CD14-positive monocyte (primary cell): Measurements from ENCODE around the gene MS4A7. TPM values are rescaled to one million over a fixed set of nuclear protein-coding genes. Genes with fewer than 3 reads are reported as not detected.

Experiments
- DNase-seq, 3 donors: peaks; one replicate each; pipeline ENCODE4 v3.0.0-alpha.2; 2011 to 2022
- H2AFZ ChIP-seq: 2 replicates; pipeline ENCODE4 v1.6.0; 2012; ENCODE audit warnings: mild to moderate bottlenecking, low read depth, low read length, inconsistent platforms; ENCODE audit not compliant: insufficient read depth, poor library complexity, severe bottlenecking
- H3K27ac ChIP-seq, 2 donors: 1 replicate in 1 of 2; 2 replicates in 1 of 2; pipeline ENCODE4 v1.5.1; 2012 to 2013; ENCODE audit warnings: low read length in 2 of 2, control low read depth in 1 of 2, inconsistent platforms in 1 of 2, low read depth in 1 of 2, mild to moderate bottlenecking in 1 of 2
- H3K27me3 ChIP-seq, 2 donors: one replicate each; pipeline versions ENCODE4 v1.6.0 to v1.6.1; 2011 to 2013; ENCODE audit warnings: low read length in 2 of 2; ENCODE audit not compliant: control insufficient read depth in 2 of 2, insufficient read depth in 2 of 2
- H3K36me3 ChIP-seq, 2 donors: replicated peaks in 1 of 2; 1 replicate in 1 of 2; 2 replicates in 1 of 2; pipeline versions ENCODE4 v1.5.1 to v1.6.1; 2012 to 2013; ENCODE audit warnings: low read length in 2 of 2, control low read depth in 1 of 2, inconsistent platforms in 1 of 2, mild to moderate bottlenecking in 1 of 2; ENCODE audit not compliant: insufficient read depth in 2 of 2, control insufficient read depth in 1 of 2
- H3K4me1 ChIP-seq, 2 donors: 1 replicate in 1 of 2; 2 replicates in 1 of 2; pipeline versions ENCODE4 v1.5.1 to v1.6.1; 2012 to 2013; ENCODE audit warnings: low read length in 2 of 2, control low read depth in 1 of 2, inconsistent platforms in 1 of 2, mild to moderate bottlenecking in 1 of 2, moderate library complexity in 1 of 2; ENCODE audit not compliant: insufficient read depth in 2 of 2, control insufficient read depth in 1 of 2
- H3K4me2 ChIP-seq: replicated peaks from 2 replicates; pipeline ENCODE3; 2012; ENCODE audit warnings: low read length, moderate library complexity, mild to moderate bottlenecking; ENCODE audit not compliant: poor library complexity, severe bottlenecking; ENCODE audit errors: extremely low read depth
- H3K4me3 ChIP-seq, 3 experiments: fragments of 200-600 bp in 1 of 3; sonication (generic) in 1 of 3; replicated peaks in 1 of 3; 1 replicate in 2 of 3; 2 replicates in 1 of 3; pipeline ENCODE4 v1.5.1; 2011 to 2013; ENCODE audit warnings: low read length in 3 of 3, mild to moderate bottlenecking in 3 of 3, control low read depth in 2 of 3, low read depth in 2 of 3, inconsistent platforms in 1 of 3, moderate library complexity in 1 of 3
- H3K79me2 ChIP-seq: 2 replicates; pipeline ENCODE4 v1.6.0; 2012; ENCODE audit warnings: mild to moderate bottlenecking, control low read depth, inconsistent platforms, low read length, moderate library complexity; ENCODE audit not compliant: insufficient read depth
- H3K9ac ChIP-seq: 2 replicates; pipeline ENCODE4 v1.6.0; 2017; ENCODE audit warnings: low read length, mild to moderate bottlenecking; ENCODE audit not compliant: insufficient read depth, poor library complexity, severe bottlenecking
- H3K9me3 ChIP-seq, 2 donors: replicated peaks in 1 of 2; 1 replicate in 1 of 2; 2 replicates in 1 of 2; pipeline versions ENCODE4 v1.5.1 to v1.6.1; 2012 to 2013; ENCODE audit warnings: low read length in 2 of 2, control low read depth in 1 of 2; ENCODE audit not compliant: control insufficient read depth in 1 of 2, insufficient read depth in 1 of 2
- H4K20me1 ChIP-seq: 2 replicates; pipeline ENCODE4 v1.6.0; 2012; ENCODE audit warnings: mild to moderate bottlenecking, low read length, control low read depth, moderate library complexity; ENCODE audit not compliant: insufficient read depth
- H3K27ac Mint-ChIP-seq, 7 donors: one replicate each; pipeline ENCODE4 v1.8.0; 2020; ENCODE audit warnings: mild to moderate bottlenecking in 7 of 7, mixed read lengths in 7 of 7, moderate library complexity in 6 of 7, inconsistent platforms in 2 of 7
- H3K27me3 Mint-ChIP-seq, 3 donors: one replicate each; pipeline ENCODE4 v1.8.0; 2021 to 2022; ENCODE audit warnings: low read depth in 3 of 3, mild to moderate bottlenecking in 3 of 3, mixed read lengths in 3 of 3, moderate library complexity in 3 of 3, inconsistent platforms in 1 of 3
- H3K36me3 Mint-ChIP-seq, 2 donors: one replicate each; pipeline ENCODE4 v1.8.0; 2020; ENCODE audit warnings: mixed read lengths in 2 of 2, inconsistent platforms in 1 of 2, mild to moderate bottlenecking in 1 of 2
- H3K4me1 Mint-ChIP-seq: one replicate; pipeline ENCODE4 v1.8.0; 2020; ENCODE audit warnings: mild to moderate bottlenecking, mixed read lengths
- H3K4me3 Mint-ChIP-seq, 2 donors: one replicate each; pipeline ENCODE4 v1.8.0; 2020; ENCODE audit warnings: mild to moderate bottlenecking in 2 of 2, mixed read lengths in 2 of 2, moderate library complexity in 1 of 2
- H3K9me3 Mint-ChIP-seq, 7 donors: one replicate each; pipeline ENCODE4 v1.8.0; 2020 to 2022; ENCODE audit warnings: mixed read lengths in 7 of 7, mild to moderate bottlenecking in 6 of 7, moderate library complexity in 6 of 7, inconsistent platforms in 2 of 7
- CTCF ChIP-seq: fragments of 200-600 bp; IDR thresholded peaks from one replicate; pipeline ENCODE4 v1.8.0; 2022; ENCODE audit warnings: antibody characterized with exemption, mild to moderate bottlenecking
- WGBS: methylation state at CpG from one replicate; pipeline ENCODE4 v1.1.5; 2013; ENCODE audit warnings: missing lambda C conversion rate; ENCODE audit not compliant: insufficient coverage; 5-methylcytosine and 5-hydroxymethylcytosine counted together
- intact Hi-C, 2 donors: fragments of 100-400 bp; cut with micrococcal nuclease; formaldehyde crosslinking; loops; one replicate each; pipeline versions ENCODE4 v1.15.0 to v1.15.1; 2023
- polyA plus RNA-seq, 3 donors: library from polyadenylated mRNA; depleted of rRNA in 1 of 3; unstranded in 2 of 3; stranded (reverse) in 1 of 3; fragments of 300-500 nt in 2 of 3; fragments of >200 nt in 1 of 3; fragmentation: Illumina TruSeq in 2 of 3; gene quantifications; 1 replicate in 2 of 3; 2 replicates in 1 of 3; pipeline ENCODE4 v1.2.3, GENCODE V29; 2012 to 2021

Gene MS4A7
- polyA plus RNA-seq, 3 donors: 181 to 596 (median 504) TPM

GRCh38 chr11:60422609-60423008 lies 44.3 kb downstream of the MS4A7 start:
- Histone ChIP-seq H3K27me3 (no peaks in the 10 kb centered on the region), H3K9ac (no peak overlapping the region), H2AFZ (no peak overlapping the region), H3K4me3 (no peak overlapping the region), H3K79me2 (no peaks in the 10 kb centered on the region), H3K4me1 (no peaks in the 10 kb centered on the region), H3K4me2 (no peak overlapping the region), H3K9me3 (peaks cover 5 to 7% of the 10 kb centered on the region in 2 donors), H4K20me1 (no peaks in the 10 kb centered on the region), H3K36me3 (no peaks in the 10 kb centered on the region), H3K27ac (no peak overlapping the region)
- Mint-ChIP-seq H3K9me3 (peaks cover 5 to 17% (median 8%) of the 10 kb centered on the region in 7 donors), H3K27me3 (peaks cover 0 to 1% (median 0%) of the 10 kb centered on the region in 3 donors), H3K4me1 (peaks cover 8% of the 10 kb centered on the region), H3K36me3 (peaks cover 0 to 3% of the 10 kb centered on the region in 2 donors), H3K4me3 (no peak overlapping the region), H3K27ac (no peak overlapping the region)
- no CpG with 5 or more reads among the region's 1 CpG for WGBS
- intact Hi-C loops: no loop called here
- TF ChIP-seq CTCF: no peak
- DNase-seq: no peak

GRCh38 chr11:60428517-60428916 lies 50.2 kb downstream of the MS4A7 start:
- H3K36me3 ChIP-seq: no peaks in the 10 kb centered on the region
- no peak overlapping the region for H3K27ac ChIP-seq
- H3K4me3 Mint-ChIP-seq: no peak overlapping the region
- peaks cover 0 to 2% of the 10 kb centered on the region in 2 donors for H3K27me3 ChIP-seq
- no peak for TF ChIP-seq CTCF
- peak in 1 of 3 donors; percentile 7 for DNase-seq
- H3K27ac Mint-ChIP-seq: peak overlapping the region in 1 of 7 donors; percentile 25
- intact Hi-C loops: no loop called here
- H4K20me1 ChIP-seq: no peaks in the 10 kb centered on the region
- H3K79me2 ChIP-seq: no peaks in the 10 kb centered on the region
- no peaks in the 10 kb centered on the region for H3K9me3 ChIP-seq
- H3K9me3 Mint-ChIP-seq: peaks cover 0 to 3% (median 0%) of the 10 kb centered on the region in 7 donors
- H3K4me3 ChIP-seq: no peak overlapping the region
- no peak overlapping the region for H3K4me2 ChIP-seq
- peak overlapping the region; percentile 34 for H2AFZ ChIP-seq
- H3K9ac ChIP-seq: no peak overlapping the region
- H3K36me3 Mint-ChIP-seq: no peaks in the 10 kb centered on the region
- 20% methylated on average over 1 of the region's 2 CpGs for WGBS
- H3K4me1 ChIP-seq: no peaks in the 10 kb centered on the region
- peaks cover 14% of the 10 kb centered on the region for H3K4me1 Mint-ChIP-seq
- peaks cover 0 to 2% (median 0%) of the 10 kb centered on the region in 3 donors for H3K27me3 Mint-ChIP-seq
